SK-N-SH (cell line): Measurements from ENCODE around the gene HSPB9. TPM values are rescaled to one million over a fixed set of nuclear protein-coding genes. Genes with fewer than 3 reads are reported as not detected.
A peak's percentile ranks its signal among the peaks of the same experiment; 100 is the strongest.
"Not testable (repeated sequence)": the region's sequence is repeated elsewhere in the genome, so short reads cannot be mapped to it uniquely, and the experiment has no call there.

Experiments used
- CTCF ChIA-PET: fragments of 300-600, 350-600 bp; formaldehyde crosslinking; extraction: SDS; loops from one replicate; lab custom pipeline; 2021; lab: Yijun Ruan, JAX
- POLR2A ChIA-PET: fragments of 350-600 bp; sonication (Branson Sonifier 250); formaldehyde crosslinking; extraction: SDS; loops from one replicate; lab custom pipeline; 2020; ENCODE audit warnings: antibody characterized with exemption, inconsistent platforms; lab: Yijun Ruan, JAX
- DNase-seq: peaks from one replicate; pipeline ENCODE4 v3.0.0; 2012
- H2AFZ ChIP-seq: fragments of 200-600 bp; sonication (generic); 2 replicates; pipeline ENCODE4 v1.8.1; 2016; ENCODE audit warnings: antibody characterized with exemption, mild to moderate bottlenecking, low read depth
- H3F3A ChIP-seq: fragments of 200-600 bp; sonication (generic); replicated peaks from 2 replicates; pipeline ENCODE3; 2016; ENCODE audit warnings: antibody characterized with exemption, mild to moderate bottlenecking; ENCODE audit not compliant: insufficient read depth
- H3K27ac ChIP-seq, 2 experiments: fragments of 200-500 bp in 1 of 2; fragments of 200-600 bp in 1 of 2; sonication (Bioruptor generic) in 1 of 2; sonication (generic), shearing (Covaris generic) in 1 of 2; 2 replicates each; pipeline versions ENCODE4 v1.5.1 to v1.6.1; 2014 to 2016; ENCODE audit warnings: low read depth in 2 of 2, inconsistent platforms in 1 of 2, low read length in 1 of 2, mild to moderate bottlenecking in 1 of 2, mixed read lengths in 1 of 2
- H3K27me3 ChIP-seq: fragments of 200-600 bp; sonication (generic), shearing (Covaris generic); 2 replicates; pipeline ENCODE4 v1.6.1; 2016; ENCODE audit warnings: mixed run types; ENCODE audit not compliant: insufficient read depth
- H3K36me3 ChIP-seq, 2 experiments: fragments of 200-500 bp in 1 of 2; fragments of 200-600 bp in 1 of 2; sonication (Bioruptor generic) in 1 of 2; sonication (generic) in 1 of 2; replicated peaks in 1 of 2; 2 replicates each; pipeline versions ENCODE3 to v1.5.1; 2014 to 2016; ENCODE audit warnings: low read length in 1 of 2, mild to moderate bottlenecking in 1 of 2; ENCODE audit not compliant: insufficient read depth in 2 of 2, control insufficient read depth in 1 of 2
- H3K4me1 ChIP-seq, 2 experiments: fragments of 200-500 bp in 1 of 2; fragments of 200-600 bp in 1 of 2; sonication (Bioruptor generic) in 1 of 2; sonication (generic), shearing (Covaris generic) in 1 of 2; 2 replicates each; pipeline versions ENCODE4 v1.5.1 to v1.6.1; 2014 to 2016; ENCODE audit warnings: low read depth in 1 of 2, low read length in 1 of 2, mixed run types in 1 of 2; ENCODE audit not compliant: insufficient read depth in 2 of 2, control insufficient read depth in 1 of 2
- H3K4me2 ChIP-seq: fragments of 200-600 bp; sonication (generic), shearing (Covaris generic); 2 replicates; pipeline ENCODE4 v1.6.1; 2017; ENCODE audit warnings: mixed run types
- H3K4me3 ChIP-seq, 2 experiments: fragments of 200-500 bp in 1 of 2; fragments of 200-600 bp in 1 of 2; sonication (Bioruptor generic) in 1 of 2; sonication (generic), shearing (Covaris generic) in 1 of 2; 2 replicates each; pipeline versions ENCODE4 v1.5.1 to v1.8.1; 2014 to 2016; ENCODE audit warnings: low read depth in 2 of 2, inconsistent platforms in 1 of 2, low read length in 1 of 2, mild to moderate bottlenecking in 1 of 2, mixed read lengths in 1 of 2, moderate library complexity in 1 of 2
- H3K79me2 ChIP-seq: fragments of 200-600 bp; sonication (generic); 2 replicates; pipeline ENCODE4 v1.8.1; 2017; ENCODE audit warnings: mild to moderate bottlenecking; ENCODE audit not compliant: insufficient read depth
- H3K9ac ChIP-seq: fragments of 200-600 bp; sonication (generic); 2 replicates; pipeline ENCODE4 v1.6.1; 2017; ENCODE audit warnings: mixed run types
- H3K9me2 ChIP-seq: fragments of 200-600 bp; sonication (generic); 2 replicates; pipeline ENCODE4 v1.6.1; 2017; ENCODE audit warnings: mixed run types
- H3K9me3 ChIP-seq: fragments of 200-600 bp; sonication (generic); 2 replicates; pipeline ENCODE4 v1.6.1; 2017; ENCODE audit warnings: mixed run types, mild to moderate bottlenecking, moderate library complexity
- H4K20me1 ChIP-seq: fragments of 200-600 bp; sonication (generic); 2 replicates; pipeline ENCODE4 v1.6.1; 2017; ENCODE audit warnings: mild to moderate bottlenecking, mixed run types; ENCODE audit not compliant: insufficient read depth
- EP300 ChIP-seq, 2 experiments: IDR thresholded peaks; 2 replicates each; pipeline versions ENCODE4 v1.4.0 to v1.6.1; 2012; ENCODE audit warnings: borderline replicate concordance in 1 of 2, low read depth in 1 of 2, low read length in 1 of 2
- FOSL2 ChIP-seq: IDR thresholded peaks from 2 replicates; pipeline ENCODE4 v1.4.0; 2012; ENCODE audit warnings: low read depth, mild to moderate bottlenecking, moderate library complexity, borderline replicate concordance
- FOXJ3 ChIP-seq: sonication (generic); formaldehyde crosslinking; IDR thresholded peaks from 2 replicates; pipeline ENCODE4 v1.5.1; 2020; ENCODE audit warnings: mild to moderate bottlenecking, missing genetic modification reagents
- GATA2 ChIP-seq: sonication (generic); formaldehyde crosslinking; IDR thresholded peaks from 2 replicates; pipeline ENCODE4 v1.5.0; 2020; ENCODE audit warnings: mild to moderate bottlenecking, missing genetic modification reagents
- IRF3 ChIP-seq: fragments of 150-350 bp; IDR thresholded peaks from 2 replicates; pipeline ENCODE4 v1.6.1; 2016; ENCODE audit warnings: mild to moderate bottlenecking, low read depth, low read length
- MAX ChIP-seq: IDR thresholded peaks from 2 replicates; pipeline ENCODE4 v1.4.0; 2012; ENCODE audit warnings: low read depth
- MXI1 ChIP-seq: IDR thresholded peaks from 2 replicates; pipeline ENCODE4 v1.6.1; 2012; ENCODE audit warnings: mild to moderate bottlenecking, low read depth, low read length, improper control_type of control experiment
- NFIC ChIP-seq: IDR thresholded peaks from 2 replicates; pipeline ENCODE4 v1.4.0; 2012; ENCODE audit warnings: borderline replicate concordance
- PBX3 ChIP-seq: IDR thresholded peaks from 2 replicates; pipeline ENCODE4; 2012
- SMC3 ChIP-seq: IDR thresholded peaks from 2 replicates; pipeline ENCODE4 v1.6.1; 2012; ENCODE audit warnings: low read depth, low read length, improper control_type of control experiment
- TAF1 ChIP-seq: IDR thresholded peaks from 2 replicates; pipeline ENCODE4 v1.6.1; 2012; ENCODE audit warnings: low read depth, mild to moderate bottlenecking, low read length, moderate library complexity, borderline replicate concordance
- TCF12 ChIP-seq: IDR thresholded peaks from 2 replicates; pipeline ENCODE4 v1.4.0; 2012
- TEAD4 ChIP-seq: IDR thresholded peaks from 2 replicates; pipeline ENCODE4 v1.4.0; 2012; ENCODE audit warnings: mild to moderate bottlenecking, borderline replicate concordance; ENCODE audit not compliant: insufficient read depth
- YY1 ChIP-seq: IDR thresholded peaks from 2 replicates; pipeline ENCODE4 v1.4.0; 2012; ENCODE audit warnings: low read depth, mild to moderate bottlenecking
- WGBS: methylation state at CpG from one replicate; pipeline ENCODE4 v1.1.6; 2017; ENCODE audit warnings: low lambda C conversion rate; 5-methylcytosine and 5-hydroxymethylcytosine counted together
- polyA plus RNA-seq, 3 experiments: library from polyadenylated mRNA; depleted of rRNA; stranded (reverse); fragments of >200 nt; gene quantifications; 2 replicates each; pipeline ENCODE4 v1.2.3, GENCODE V29; 2012

Gene HSPB9
- polyA plus RNA-seq, 1 of the 3 experiments (the other 2 are of a cell fraction) = 0.05 TPM

- H3F3A ChIP-seq, H2AFZ ChIP-seq, H3K9me2 ChIP-seq, H3K27me3 ChIP-seq, H3K4me3 ChIP-seq, H3K9ac ChIP-seq, DNase-seq, H3K9me3 ChIP-seq, POLR2A ChIA-PET: not testable (repeated sequence)
- 93% methylated on average over 4 of the region's 4 CpGs for WGBS
- H3K27ac ChIP-seq = peak overlapping the region in 1 of 2 experiments; percentile 35; a peak in 2 of 4 replicates
- peaks cover 6 to 15% of the 10 kb centered on the region in 2 experiments; a peak in 2 of 4 replicates for H3K4me1 ChIP-seq
- CTCF ChIA-PET = interaction anchor here (1.1 kb wide), 2 partner anchors 75 to 117 kb away, joined by 3 read pairs; no protein-coding TSS in a partner anchor
- peaks cover 97% of the 10 kb centered on the region for H3K79me2 ChIP-seq
- peak overlapping the region; percentile 49; the same call in 1 of the 2 replicates for H3K4me2 ChIP-seq
- H3K36me3 ChIP-seq = peaks cover 8 to 20% of the 10 kb centered on the region in 2 experiments
- H4K20me1 ChIP-seq = peaks cover 73% of the 10 kb centered on the region
Measured at GRCh38 chr17:42143138-42143537, 20.5 kb downstream of the HSPB9 start.

- WGBS = 98% methylated on average over 12 of the region's 13 CpGs
- TF ChIP-seq MAX (no peak), GATA2 (CRISPR knock-in tag) (no peak), FOSL2 (no peak), SMC3 (no peak), PBX3 (no peak), EP300 (IDR thresholded peaks at IDR 0.05; ENCODE audit: borderline replicate concordance in 1 of 2, low read depth in 1 of 2, low read length in 1 of 2) (no peak), FOXJ3 (no peak), TCF12 (no peak), IRF3 (no peak), TAF1 (no peak), MXI1 (no peak), NFIC (no peak), TEAD4 (no peak), YY1 (no peak)
- Histone ChIP-seq H4K20me1 (peaks cover 72% of the 10 kb centered on the region), H3K27me3 (no peaks in the 10 kb centered on the region), H2AFZ (no peak overlapping the region), H3F3A (peaks cover 12% of the 10 kb centered on the region), H3K9me3 (no peaks in the 10 kb centered on the region), H3K4me1 (peaks cover 0 to 15% of the 10 kb centered on the region in 2 experiments; a peak in 2 of 4 replicates), H3K4me3 (no peak overlapping the region), H3K79me2 (peaks cover 98% of the 10 kb centered on the region), H3K36me3 (peaks cover 6 to 16% of the 10 kb centered on the region in 2 experiments), H3K9ac (no peak overlapping the region), H3K4me2 (no peak overlapping the region), H3K9me2 (no peaks in the 10 kb centered on the region), H3K27ac (no peak overlapping the region)
- CTCF ChIA-PET = no interaction called here
- POLR2A ChIA-PET = no interaction called here
- DNase-seq = no peak
Measured at GRCh38 chr17:42146911-42147607, 24.5 kb downstream of the HSPB9 start.
